IPS-11a (cell line): ENCODE measurements around the gene EVA1A.

Source experiments
- H3K4me3 ChIP-seq: one replicate; pipeline ENCODE4 v1.5.1; 2013; ENCODE audit warnings: low read depth, low read length, control low read depth

EVA1A gene

GRCh38 chr2:75564026-75564688 lies 3.4 kb upstream of the EVA1A start:
- no peak overlapping the region for H3K4me3 ChIP-seq

GRCh38 chr2:75563591-75563990 lies 2.9 kb upstream of the EVA1A start:
- no peak overlapping the region for H3K4me3 ChIP-seq

DNA sequence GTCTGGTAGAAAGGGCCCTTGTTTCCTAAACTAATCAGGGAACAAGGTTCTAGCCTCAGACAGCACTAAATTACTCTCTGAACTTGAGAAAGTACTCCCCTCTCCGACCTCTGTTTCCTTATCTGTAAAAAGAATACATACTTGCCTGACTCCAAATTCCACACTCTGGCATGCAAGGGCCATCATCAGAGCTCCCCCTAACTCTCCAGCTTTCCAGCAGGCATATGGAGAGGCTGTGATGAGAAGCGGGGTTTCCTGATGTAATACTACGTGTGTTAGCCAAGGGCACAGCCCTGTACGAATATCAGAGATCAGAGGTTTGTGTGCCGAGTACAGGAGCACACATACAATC lies 1.8 kb upstream of the EVA1A start:
- H3K4me3 ChIP-seq, result no peak overlapping the region

DNA sequence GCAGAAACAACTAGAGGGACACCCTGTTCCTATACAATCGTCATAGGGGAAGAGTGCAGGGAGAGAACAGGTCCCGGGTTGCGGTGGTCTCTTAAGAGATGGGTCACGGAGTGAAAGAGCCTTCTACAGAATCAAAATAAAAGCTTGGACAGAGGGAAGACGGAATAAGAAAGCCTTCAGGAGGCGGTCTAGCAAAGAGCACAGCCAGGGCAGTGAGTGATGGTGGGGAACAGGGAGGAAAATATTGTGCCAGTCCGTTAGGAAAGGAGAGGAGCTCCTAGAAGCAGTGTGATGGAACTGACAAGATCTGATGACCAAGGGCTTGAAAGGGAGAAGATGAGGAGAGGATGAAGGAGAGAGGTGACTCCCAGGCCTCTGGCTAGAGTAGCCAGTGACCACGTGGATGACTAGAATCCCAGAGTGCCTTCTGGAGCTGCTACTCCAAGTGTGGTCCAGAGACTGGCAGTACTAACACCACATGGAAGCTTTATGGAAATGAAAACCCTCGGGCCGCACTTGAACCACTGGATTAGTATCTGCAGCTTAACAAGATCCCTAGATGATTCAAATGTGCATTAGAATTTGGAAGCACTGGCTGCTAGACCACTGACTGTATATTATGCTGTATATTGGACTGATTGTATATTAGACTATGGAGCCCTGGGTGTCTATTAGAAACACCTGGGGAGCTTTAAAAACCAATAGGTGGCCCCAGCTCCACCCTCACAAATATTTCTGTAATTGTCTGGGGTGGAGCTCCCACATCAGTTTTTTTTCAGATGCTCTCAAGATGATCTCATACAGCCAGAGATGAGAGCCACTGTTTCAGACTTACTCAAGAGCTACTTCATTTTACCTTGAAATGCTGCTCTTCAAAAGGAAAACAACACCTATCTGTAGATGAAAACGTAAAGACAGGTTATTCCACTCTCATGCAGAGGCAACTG lies 1.1 kb upstream of the EVA1A start:
- H3K4me3 ChIP-seq, result no peak overlapping the region

GRCh38 chr2:75560022-75560767 lies 544 bp downstream of the EVA1A start:
- H3K4me3 ChIP-seq, result peak overlapping the region; percentile 65

DNA sequence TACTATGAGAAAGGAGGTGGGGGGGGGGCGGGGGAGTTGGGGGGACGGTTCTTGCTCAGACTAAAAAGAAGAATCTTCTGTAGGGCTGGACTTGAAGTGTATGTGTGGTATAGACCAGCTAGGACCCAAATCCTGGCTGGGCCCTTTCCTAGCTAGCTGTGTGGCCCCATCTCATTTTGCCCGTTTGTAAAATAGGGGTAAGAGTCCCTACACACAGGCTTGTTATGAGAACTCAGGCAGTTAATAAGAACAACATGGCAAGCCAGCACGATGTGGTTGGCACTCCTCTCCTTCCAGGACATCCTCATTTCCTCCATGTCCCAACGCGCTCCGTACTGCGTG lies 1.1 kb downstream of the EVA1A start:
- H3K4me3 ChIP-seq, result peak overlapping the region; percentile 65

DNA sequence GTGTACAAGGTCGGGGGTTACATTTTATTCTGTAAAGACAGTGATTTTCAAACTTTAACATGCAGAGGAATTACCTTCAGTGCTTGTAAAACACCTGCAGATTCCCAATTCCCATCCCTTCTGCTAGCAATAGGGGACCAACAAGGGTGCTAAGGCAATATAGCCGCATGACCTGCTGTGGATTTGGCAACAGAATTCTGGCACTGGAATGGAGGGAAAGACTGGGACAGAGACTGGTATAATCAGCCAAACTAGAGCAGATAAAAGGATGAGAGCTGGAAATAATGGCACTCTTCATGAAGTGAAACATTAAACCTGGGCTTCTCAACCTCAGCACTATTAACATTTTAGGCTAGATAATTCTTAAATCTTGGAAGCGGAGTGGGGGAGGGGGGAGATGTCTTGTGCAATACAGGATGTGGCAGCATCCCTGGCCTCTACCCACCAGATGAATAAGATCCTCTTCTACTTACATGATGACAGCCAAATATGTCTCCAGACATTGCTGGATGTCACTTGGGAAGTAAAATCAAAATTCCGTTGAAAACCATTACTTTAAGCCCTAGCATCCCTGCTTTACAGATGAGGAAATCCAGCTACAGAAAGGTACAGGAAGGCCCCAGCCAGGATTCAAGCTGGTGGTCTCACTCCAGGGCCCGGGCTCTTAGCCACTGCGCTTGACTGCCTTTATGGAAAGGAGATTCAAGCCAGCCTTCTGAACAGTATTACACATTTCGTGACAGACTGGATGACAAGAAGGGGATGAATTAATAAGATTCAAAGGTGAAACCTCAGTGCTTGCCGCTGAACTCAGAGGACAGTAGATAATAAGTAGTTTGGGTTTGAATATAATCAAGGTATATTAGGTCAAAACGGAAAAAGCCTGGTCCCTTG lies 1.7 kb downstream of the EVA1A start:
- no peak overlapping the region for H3K4me3 ChIP-seq

GRCh38 chr2:75558136-75558535 lies 2.6 kb downstream of the EVA1A start:
- no peak overlapping the region for H3K4me3 ChIP-seq

DNA sequence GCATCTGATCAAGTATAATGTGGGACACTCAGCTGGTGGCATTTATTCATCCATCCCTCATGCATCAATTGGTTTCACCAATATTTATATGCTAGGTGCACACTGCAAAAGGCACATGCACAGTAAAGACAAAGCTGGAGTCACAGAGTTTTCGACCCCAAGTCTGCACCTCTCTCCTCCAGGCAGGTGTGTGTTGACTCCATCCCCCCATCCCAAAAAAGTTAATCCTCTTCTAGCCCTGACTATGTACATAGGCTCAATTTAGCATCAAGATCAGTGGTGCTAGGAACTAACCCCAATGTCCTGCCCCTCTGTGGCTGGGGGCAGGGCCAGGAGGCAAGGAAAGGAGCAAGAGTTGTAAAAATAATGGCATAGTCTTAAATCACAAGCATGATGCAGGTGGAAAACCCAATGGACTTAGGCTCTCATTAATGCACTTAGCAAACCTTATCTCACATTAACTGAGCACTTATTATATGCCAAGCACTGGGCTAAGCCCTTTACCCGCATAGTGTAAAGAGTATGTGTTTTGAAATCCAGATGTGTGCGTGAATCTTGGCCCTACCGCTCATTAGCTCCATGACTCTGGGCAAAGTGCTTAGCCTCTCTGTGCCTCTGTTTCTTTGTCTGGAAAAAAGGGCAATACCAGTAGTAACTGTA lies 3.1 kb downstream of the EVA1A start:
- no peak overlapping the region for H3K4me3 ChIP-seq

DNA sequence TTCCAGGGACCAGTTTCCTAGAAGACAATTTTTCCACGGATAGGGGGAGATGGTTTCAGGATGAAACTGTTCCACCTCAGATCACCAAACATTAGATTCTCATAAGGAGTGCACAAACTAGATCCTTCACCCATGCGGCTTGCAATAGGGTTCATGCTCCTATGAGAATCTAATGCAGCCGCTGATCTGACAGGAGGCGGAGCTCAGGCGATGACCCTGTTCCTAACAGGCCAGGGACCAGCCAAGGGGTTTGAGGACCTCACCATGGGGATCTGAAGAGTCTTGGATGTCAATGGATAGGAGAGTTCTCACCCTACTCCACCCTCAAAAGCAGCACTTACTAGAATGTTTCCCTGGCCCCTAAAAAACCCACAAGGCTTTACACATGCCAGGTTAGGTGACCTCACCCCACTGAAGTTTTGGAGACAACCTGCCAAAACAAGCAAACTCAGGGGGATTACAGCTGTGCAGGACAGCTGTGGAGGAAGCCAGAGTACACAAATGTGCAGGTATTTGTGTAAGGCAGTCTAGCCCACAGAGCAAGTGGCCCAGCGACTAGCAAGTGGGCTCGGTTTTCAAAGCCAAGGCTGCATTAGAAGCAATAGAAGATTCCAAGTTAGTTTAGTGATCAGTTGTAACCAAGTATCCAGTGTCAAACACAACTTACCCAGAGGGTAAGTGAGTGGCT lies 3.9 kb downstream of the EVA1A start:
- H3K4me3 ChIP-seq, result no peak overlapping the region

DNA sequence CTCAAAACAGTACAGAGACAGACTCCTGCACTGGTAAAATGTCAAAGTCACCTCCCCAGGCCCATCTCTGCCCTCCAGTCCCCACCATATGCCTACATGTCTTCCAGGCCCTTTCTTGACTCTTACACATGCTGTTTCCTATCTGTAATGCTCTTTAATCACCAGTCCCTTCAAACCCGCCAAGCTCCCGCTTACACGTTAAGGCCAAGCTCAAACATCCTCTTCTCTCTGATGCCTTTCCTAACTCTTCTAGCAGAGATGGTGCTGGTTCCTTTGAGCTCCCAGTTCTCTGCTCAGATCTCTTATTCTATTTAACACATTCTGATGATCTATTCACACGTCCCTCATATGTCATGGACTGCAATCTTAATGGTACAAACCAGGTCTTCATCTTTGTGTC lies 5.0 kb downstream of the EVA1A start:
- H3K4me3 ChIP-seq, result no peak overlapping the region

DNA sequence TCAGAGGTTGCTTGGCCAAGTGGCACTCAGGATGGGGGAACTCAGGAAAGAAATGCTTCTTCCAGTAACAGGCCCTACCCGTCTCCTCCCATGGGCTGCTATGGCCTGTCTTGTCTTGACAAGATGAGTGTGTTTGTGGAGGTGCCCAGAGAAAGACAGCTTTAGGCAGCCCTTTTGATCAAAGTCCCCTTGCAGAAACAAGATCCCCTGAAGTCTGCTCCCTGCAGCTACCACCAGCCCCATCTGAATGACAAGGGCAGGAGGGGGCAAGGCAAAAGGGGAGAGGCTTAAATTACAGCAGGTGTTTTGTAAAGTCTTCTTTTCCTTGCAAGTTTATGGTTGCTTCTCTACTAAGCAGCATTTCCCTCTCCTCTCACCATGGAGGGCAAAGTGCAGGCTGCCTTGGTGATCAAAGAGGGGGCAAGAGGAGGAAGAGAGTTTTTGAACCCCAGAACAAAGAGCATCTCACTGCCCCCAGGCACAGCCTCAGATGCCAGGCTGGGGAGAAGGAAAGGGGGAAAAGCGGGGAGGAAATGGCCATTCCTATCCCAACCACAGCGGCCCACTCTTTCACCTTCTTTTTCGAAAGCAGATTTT lies 6.7 kb downstream of the EVA1A start:
- H3K4me3 ChIP-seq, result no peak overlapping the region

- no peak overlapping the region for H3K4me3 ChIP-seq
Observed at GRCh38 chr2:75552222-75552621, 8.5 kb downstream of the EVA1A start.

DNA sequence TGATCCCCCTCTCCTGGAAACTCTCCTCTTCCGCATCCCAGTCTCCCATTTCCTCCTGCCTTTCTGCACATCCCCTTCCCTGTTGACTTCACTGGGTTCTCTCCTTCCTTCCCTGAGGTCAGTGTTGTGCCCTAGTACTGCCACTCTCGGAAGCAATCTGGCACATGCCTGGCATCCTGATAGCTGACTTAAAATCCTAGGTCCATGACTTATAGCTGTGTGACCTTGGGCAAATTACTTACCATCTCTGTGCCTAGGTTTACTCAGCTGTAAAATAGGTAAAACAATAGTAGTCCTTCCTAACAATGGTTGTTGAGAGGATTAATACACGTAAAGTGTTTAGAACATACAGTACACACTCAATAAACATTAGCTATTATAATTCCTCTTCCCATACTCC lies 9.3 kb downstream of the EVA1A start:
- H3K4me3 ChIP-seq, result no peak overlapping the region

DNA sequence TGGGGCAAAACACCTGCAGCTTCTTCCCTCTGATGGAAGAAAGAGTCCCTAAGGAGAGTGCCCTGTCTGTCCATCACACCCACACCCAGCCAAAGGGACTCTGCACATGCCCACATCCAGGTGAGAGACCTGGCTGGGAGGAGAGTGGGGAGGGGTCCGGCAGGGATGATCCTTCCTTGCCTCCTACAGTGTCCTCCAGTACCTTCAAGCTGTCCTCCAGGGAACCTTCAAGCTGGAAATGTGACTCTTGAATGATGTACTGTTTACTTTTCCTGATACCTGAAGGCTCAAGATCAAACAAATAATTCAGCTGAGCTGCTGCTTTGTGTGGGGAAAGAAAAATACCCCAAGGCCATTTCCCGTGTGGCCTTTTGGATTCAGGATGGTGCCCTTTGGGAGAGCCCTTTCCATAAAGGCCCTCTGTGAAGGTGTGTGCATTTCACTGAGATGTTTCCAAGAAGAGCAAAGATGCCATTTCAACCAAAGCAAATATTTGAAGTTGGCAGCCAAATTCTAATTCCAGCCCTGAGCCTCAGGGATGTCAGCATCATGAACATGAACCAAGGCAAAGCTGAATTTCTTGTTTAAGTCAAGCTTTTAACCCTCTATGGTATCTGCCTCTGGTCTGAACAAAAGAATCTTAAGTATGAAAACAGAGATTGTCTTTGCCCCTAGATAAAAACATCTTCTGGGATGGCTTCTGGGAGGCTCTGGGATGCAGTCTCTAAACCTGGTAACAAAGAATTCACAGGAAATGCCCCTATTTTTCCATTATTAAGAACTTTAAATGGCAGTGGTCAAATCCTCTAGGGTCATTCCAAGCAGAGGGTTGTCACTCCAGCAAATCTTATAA lies 11.1 kb downstream of the EVA1A start:
- no peak overlapping the region for H3K4me3 ChIP-seq

DNA sequence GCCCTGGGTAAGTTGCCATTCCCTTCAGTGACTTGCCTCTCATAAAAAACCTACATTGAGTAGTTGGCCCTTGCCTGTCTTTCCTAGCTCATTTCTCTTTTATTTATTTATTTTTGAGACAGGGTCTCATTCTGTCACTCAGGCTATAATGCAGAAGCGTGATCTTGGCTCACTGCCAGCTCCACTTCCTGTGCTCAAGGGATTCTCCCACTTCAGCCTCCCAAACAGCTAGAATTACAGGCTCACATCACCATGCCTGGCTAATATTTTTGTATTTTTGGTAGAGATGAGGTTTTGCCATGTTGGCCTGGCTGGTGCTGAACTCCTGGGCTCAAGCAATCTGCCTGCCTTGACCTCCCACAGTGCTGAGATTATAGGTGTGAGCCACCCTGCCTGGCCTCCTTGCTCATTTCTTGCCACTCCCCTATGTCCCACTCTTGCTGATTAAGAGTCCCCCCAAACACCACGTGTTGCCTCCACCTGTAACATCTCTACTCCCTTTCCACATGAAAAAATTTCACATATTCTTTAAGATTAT lies 12.6 kb downstream of the EVA1A start:
- no peak overlapping the region for H3K4me3 ChIP-seq

DNA sequence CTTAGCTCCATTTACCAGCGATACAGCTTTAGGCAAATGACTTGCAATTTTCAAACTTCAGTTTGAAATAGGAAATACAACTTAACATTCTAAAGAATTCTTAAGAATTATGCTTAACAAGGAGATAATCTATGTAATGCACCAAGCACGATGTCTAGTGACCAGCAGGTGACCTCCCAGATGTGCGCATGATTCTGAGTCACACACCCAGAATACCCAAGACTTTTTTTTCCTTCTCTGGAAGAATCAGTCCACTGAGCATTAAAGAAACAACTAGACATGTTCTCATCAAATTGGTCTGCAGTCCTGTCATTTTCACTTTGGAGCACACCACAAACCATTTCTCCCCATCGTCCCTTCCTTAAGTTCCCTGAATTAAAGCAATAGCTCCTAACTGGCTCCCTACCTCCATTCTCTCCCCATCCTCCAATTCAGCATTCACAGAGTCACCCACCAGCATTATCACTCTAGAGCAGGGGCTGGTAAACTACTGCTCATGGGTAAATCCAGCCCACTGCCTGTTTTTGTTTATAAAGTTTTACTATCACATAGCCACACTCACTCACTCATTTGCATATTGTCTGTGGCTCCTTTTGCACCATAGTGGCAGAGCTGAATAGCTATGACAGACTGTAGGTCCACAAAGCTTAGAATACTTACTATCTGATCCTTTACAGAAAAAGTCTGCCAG lies 13.2 kb downstream of the EVA1A start:
- H3K4me3 ChIP-seq, result no peak overlapping the region

- H3K4me3 ChIP-seq, result no peak overlapping the region
Observed at GRCh38 chr2:75545922-75546321, 14.8 kb downstream of the EVA1A start.
